K562 (cell line): ENCODE data around the gene CEP295NL. TPM values are rescaled to one million over a fixed set of nuclear protein-coding genes. Genes with fewer than 3 reads are reported as not detected.
A peak's percentile ranks its signal among the peaks of the same experiment; 100 is the strongest.

Experiments used
- ATAC-seq: fragments of 200-7000 bp; cut with Tn5 transposase; 3 replicates; pipeline ENCODE4 v1.9.1; 2020; ENCODE audit warnings: moderate library complexity
- BruUV-seq: library from RNA; stranded (reverse); fragments of 400-500 nt; replicated peaks from 2 replicates; lab custom pipeline; 2021; lab: Mats Ljungman, UMichigan
- CTCF ChIA-PET: fragments of 300-600 bp; formaldehyde crosslinking; extraction: SDS; loops from one replicate; lab custom pipeline; 2021; ENCODE audit warnings: low intra/inter-chr PET ratio; lab: Yijun Ruan, JAX
- POLR2A ChIA-PET: fragments of 300-600, 350-650 bp; sonication (Branson Sonifier 250); formaldehyde crosslinking; extraction: SDS; loops from one replicate; lab custom pipeline; 2021; ENCODE audit warnings: antibody characterized with exemption, inconsistent platforms; lab: Yijun Ruan, JAX
- DNase-seq, 4 experiments: peaks; one replicate each; pipeline versions ENCODE4 v3.0.0 to v3.0.0-alpha.2; 2011 to 2018; ENCODE audit warnings: low spot score in 3 of 4, mixed read lengths in 3 of 4; ENCODE audit errors: extremely low read depth in 1 of 4
- FAIRE-seq: peaks from 2 replicates; lab custom pipeline; 2011; peaks lifted over from hg19 to GRCh38; lab: Jason Lieb, UNC
- H2AFZ ChIP-seq: 2 replicates; pipeline ENCODE4 v1.6.0; 2011; ENCODE audit warnings: low read depth, low read length, control low read depth, inconsistent platforms
- H3K27ac ChIP-seq: fragments of 200-600 bp; 3 replicates; pipeline ENCODE4 v1.8.0; 2011; ENCODE audit warnings: low read depth, mild to moderate bottlenecking, control low read depth, inconsistent platforms, low read length, moderate library complexity, mixed read lengths; ENCODE audit errors: extremely low read depth
- H3K27me3 ChIP-seq, 2 experiments: fragments of 300-600 bp in 1 of 2; 2 replicates in 1 of 2; 3 replicates in 1 of 2; pipeline versions ENCODE4 v1.6.0 to v1.8.0; 2011; ENCODE audit warnings: inconsistent platforms in 2 of 2, low read length in 2 of 2, mild to moderate bottlenecking in 1 of 2, mixed read lengths in 1 of 2, moderate library complexity in 1 of 2; ENCODE audit not compliant: control insufficient read depth in 2 of 2, insufficient read depth in 2 of 2
- H3K36me3 ChIP-seq: fragments of 300-600 bp; 3 replicates; pipeline ENCODE4 v1.8.0; 2011; ENCODE audit warnings: mild to moderate bottlenecking, low read length, inconsistent platforms; ENCODE audit not compliant: control insufficient read depth, insufficient read depth
- H3K4me1 ChIP-seq, 2 experiments: fragments of 200-600 bp in 1 of 2; replicated peaks in 1 of 2; 2 replicates in 1 of 2; 3 replicates in 1 of 2; pipeline versions ENCODE4 v1.5.1 to v1.8.0; 2011; ENCODE audit warnings: inconsistent platforms in 2 of 2, low read length in 2 of 2, mild to moderate bottlenecking in 1 of 2, mixed read lengths in 1 of 2, moderate library complexity in 1 of 2; ENCODE audit not compliant: control insufficient read depth in 2 of 2, insufficient read depth in 2 of 2
- H3K4me2 ChIP-seq: 2 replicates; pipeline ENCODE4 v1.6.1; 2011; ENCODE audit warnings: low read length, control low read depth, inconsistent platforms, mixed read lengths; ENCODE audit not compliant: insufficient read depth
- H3K4me3 ChIP-seq: fragments of 200-600 bp; sonication (generic), shearing (Covaris generic); 2 replicates; pipeline ENCODE4 v1.5.1; 2016; ENCODE audit warnings: control low read depth, inconsistent platforms
- H3K79me2 ChIP-seq: fragments of 200-600 bp; 3 replicates; pipeline ENCODE4 v1.8.0; 2011; ENCODE audit warnings: low read length, inconsistent platforms; ENCODE audit not compliant: control insufficient read depth, insufficient read depth
- H3K9ac ChIP-seq, 2 experiments: 2 replicates each; pipeline versions ENCODE4 v1.6.0 to v1.6.1; 2011; ENCODE audit warnings: low read depth in 2 of 2, low read length in 2 of 2, control low read depth in 1 of 2, inconsistent platforms in 1 of 2, mild to moderate bottlenecking in 1 of 2, mixed read lengths in 1 of 2; ENCODE audit not compliant: insufficient read depth in 1 of 2
- H3K9me1 ChIP-seq: one replicate; pipeline ENCODE4 v1.6.0; 2011; ENCODE audit warnings: inconsistent platforms, mild to moderate bottlenecking, low read length, moderate library complexity; ENCODE audit not compliant: control insufficient read depth, insufficient read depth
- H3K9me3 ChIP-seq: replicated peaks from 2 replicates; pipeline ENCODE4 v1.5.1; 2011; ENCODE audit warnings: low read depth, low read length, inconsistent platforms; ENCODE audit not compliant: control insufficient read depth, insufficient read depth
- H4K20me1 ChIP-seq: replicated peaks from 2 replicates; pipeline ENCODE4 v1.6.1; 2011; ENCODE audit warnings: low read length, inconsistent platforms, mixed read lengths; ENCODE audit not compliant: control insufficient read depth, insufficient read depth
- MAFG ChIP-seq: fragments of 450-650 bp; conservative IDR thresholded peaks from 2 replicates; pipeline ENCODE4 v1.6.1; 2016; ENCODE audit warnings: missing genetic modification characterization, missing compliant biosample characterization
- RBFOX2 ChIP-seq: fragments of 200-400 bp; formaldehyde crosslinking; IDR thresholded peaks from 2 replicates; pipeline ENCODE4 v1.6.1; 2017; ENCODE audit warnings: low read depth, mild to moderate bottlenecking, low read length, moderate library complexity
- WGBS: fragments of 100-300 bp; shearing (Covaris generic); methylation state at CpG from one replicate; pipeline ENCODE4 v1.1.6; 2016; ENCODE audit warnings: low coverage, mixed read lengths; ENCODE audit not compliant: insufficient coverage; ENCODE audit errors: missing lambda C conversion rate; 5-methylcytosine and 5-hydroxymethylcytosine counted together
- in situ Hi-C: fragments of 300-500 bp; cut with MboI; formaldehyde crosslinking; loops from 4 replicates; pipeline ENCODE4 v1.15.0; 2018; ENCODE audit warnings: inconsistent platforms, mixed read lengths
- intact Hi-C: fragments of 100-400 bp; cut with micrococcal nuclease; formaldehyde crosslinking; loops from 2 replicates; pipeline ENCODE4 v1.14.2; 2022
- polyA plus RNA-seq, 8 experiments: library from polyadenylated mRNA; depleted of rRNA in 4 of 8; stranded (reverse) in 5 of 8; unstranded in 3 of 8; fragments of >200 nt; fragmentation: Nextera tagmentation in 2 of 8; fragmentation: Illumina TruSeq in 1 of 8; extraction: Ambion mirVana in 2 of 8; extraction: Trizol in 1 of 8; gene quantifications; 2 replicates each; pipeline versions ENCODE4 v1.2.1 to v1.2.3, GENCODE V29; 2011 to 2014; ENCODE audit warnings: inconsistent platforms in 1 of 8, missing spikeins in 1 of 8
- total RNA-seq, 7 experiments: library from RNA; depleted of rRNA in 6 of 7; stranded (reverse); fragments of >200 nt in 6 of 7; fragmentation: Illumina TruSeq in 2 of 7; extraction: Trizol in 2 of 7; gene quantifications; 2 replicates each; pipeline versions ENCODE4 v1.2.1 to v1.2.3, GENCODE V29; 2011 to 2021; ENCODE audit warnings: low replicate concordance in 1 of 7
- TF ChIP-seq, protein P1 (sequence below): fragments of 450-650 bp; IDR thresholded peaks from 2 replicates; pipeline ENCODE4 v1.6.1; 2018; ENCODE audit not compliant: partially characterized antibody

The CEP295NL gene
- total and polyA plus RNA-seq, 9 of the 15 experiments (the other 6 are each of a cell fraction or from before 2014, with no cell fraction given): not detected

DNA sequence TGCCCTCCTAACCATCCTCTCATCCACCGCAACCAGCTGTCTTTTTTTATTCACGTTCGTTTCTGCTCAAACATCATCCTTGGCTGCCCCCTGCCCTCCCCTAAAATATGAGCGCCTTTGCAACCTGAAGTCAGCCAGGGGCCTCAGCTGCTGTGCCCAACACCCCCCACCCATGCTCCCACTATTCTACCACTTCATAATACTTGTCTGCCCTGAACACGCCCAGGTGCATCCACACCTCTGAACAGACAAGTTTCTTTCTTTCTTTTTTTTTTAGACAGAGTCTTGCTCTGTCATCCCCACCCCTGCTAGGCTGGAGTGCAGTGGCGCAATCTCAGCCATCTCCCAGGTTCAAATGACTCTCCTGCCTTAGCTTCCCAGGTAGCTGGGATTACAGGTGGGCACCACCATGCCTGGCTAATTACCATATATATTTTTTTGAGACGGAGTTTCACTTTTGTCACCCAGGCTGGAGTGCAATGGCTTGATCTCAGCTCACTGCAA is 26.9 kb downstream of the CEP295NL start:
- Histone ChIP-seq H4K20me1 (no peaks in the 10 kb centered on the region), H3K4me1 (peaks cover 7 to 12% of the 10 kb centered on the region in 2 experiments; a peak in 3 of 5 replicates), H3K27me3 (peaks cover 14 to 30% of the 10 kb centered on the region in 2 experiments; a peak in 4 of 5 replicates), H3K9ac (no peak overlapping the region), H3K36me3 (no peaks in the 10 kb centered on the region), H3K9me3 (no peaks in the 10 kb centered on the region), H3K9me1 (no peaks in the 10 kb centered on the region), H3K4me3 (no peak overlapping the region), H3K4me2 (no peak overlapping the region), H2AFZ (no peak overlapping the region), H3K79me2 (no peaks in the 10 kb centered on the region), H3K27ac (no peak overlapping the region)
- 47% methylated on average over 7 of the region's 7 CpGs for WGBS
- TF ChIP-seq MAFG (tag) (0 out of 2 replicates have a peak, but pooled peaks have one; percentile 2), RBFOX2 (no peak)
- TF ChIP-seq, protein P1, sequence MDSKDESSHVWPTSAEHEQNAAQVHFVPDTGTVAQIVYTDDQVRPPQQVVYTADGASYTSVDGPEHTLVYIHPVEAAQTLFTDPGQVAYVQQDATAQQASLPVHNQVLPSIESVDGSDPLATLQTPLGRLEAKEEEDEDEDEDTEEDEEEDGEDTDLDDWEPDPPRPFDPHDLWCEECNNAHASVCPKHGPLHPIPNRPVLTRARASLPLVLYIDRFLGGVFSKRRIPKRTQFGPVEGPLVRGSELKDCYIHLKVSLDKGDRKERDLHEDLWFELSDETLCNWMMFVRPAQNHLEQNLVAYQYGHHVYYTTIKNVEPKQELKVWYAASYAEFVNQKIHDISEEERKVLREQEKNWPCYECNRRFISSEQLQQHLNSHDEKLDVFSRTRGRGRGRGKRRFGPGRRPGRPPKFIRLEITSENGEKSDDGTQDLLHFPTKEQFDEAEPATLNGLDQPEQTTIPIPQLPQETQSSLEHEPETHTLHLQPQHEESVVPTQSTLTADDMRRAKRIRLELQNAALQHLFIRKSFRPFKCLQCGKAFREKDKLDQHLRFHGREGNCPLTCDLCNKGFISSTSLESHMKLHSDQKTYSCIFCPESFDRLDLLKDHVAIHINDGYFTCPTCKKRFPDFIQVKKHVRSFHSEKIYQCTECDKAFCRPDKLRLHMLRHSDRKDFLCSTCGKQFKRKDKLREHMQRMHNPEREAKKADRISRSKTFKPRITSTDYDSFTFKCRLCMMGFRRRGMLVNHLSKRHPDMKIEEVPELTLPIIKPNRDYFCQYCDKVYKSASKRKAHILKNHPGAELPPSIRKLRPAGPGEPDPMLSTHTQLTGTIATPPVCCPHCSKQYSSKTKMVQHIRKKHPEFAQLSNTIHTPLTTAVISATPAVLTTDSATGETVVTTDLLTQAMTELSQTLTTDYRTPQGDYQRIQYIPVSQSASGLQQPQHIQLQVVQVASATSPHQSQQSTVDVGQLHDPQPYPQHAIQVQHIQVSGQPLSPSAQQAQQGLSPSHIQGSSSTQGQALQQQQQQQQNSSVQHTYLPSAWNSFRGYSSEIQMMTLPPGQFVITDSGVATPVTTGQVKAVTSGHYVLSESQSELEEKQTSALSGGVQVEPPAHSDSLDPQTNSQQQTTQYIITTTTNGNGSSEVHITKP: peak; percentile 70
- no TSS peak for BruUV-seq
- POLR2A ChIA-PET: interaction anchor here (0.6 to 1.2 kb wide), 3 partner anchors 12 to 1142 kb away, joined by 3 to 5 read pairs (median 4); no protein-coding TSS in a partner anchor
- CTCF ChIA-PET: no interaction called here
- FAIRE-seq (no peak), ATAC-seq (no peak), DNase-seq (no peak)
- intact Hi-C loops (no loop called here), in situ Hi-C loops (no loop called here)
